ENCODE measurements around the gene BTRC.

DNA sequence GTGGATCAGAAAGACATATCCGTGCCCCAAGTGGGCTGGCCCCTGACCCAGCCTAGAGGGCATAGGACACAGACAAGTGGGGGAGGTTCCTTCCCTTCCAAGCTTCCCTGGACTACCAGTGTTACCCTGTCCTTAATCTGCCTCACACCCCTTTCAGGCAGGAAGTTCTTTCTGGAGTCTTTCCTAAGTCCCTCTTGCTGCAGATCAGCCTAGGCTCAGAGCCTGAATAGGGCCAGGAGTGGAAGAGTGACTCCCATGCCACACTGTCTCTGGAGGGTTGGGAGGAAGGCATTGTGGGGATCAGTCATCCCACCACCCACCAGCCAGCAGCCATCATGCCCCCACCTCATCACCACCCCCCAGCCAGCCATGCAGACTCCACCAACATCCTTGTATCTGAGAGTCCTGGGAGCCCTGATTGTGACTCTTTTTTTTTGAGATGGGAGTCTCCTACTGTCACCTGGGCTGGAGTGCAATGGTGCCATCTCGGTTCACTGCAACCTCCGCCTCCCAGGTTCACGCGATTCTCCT is 211.5 kb downstream of the BTRC start:
- TF ChIP-seq, protein P1, sequence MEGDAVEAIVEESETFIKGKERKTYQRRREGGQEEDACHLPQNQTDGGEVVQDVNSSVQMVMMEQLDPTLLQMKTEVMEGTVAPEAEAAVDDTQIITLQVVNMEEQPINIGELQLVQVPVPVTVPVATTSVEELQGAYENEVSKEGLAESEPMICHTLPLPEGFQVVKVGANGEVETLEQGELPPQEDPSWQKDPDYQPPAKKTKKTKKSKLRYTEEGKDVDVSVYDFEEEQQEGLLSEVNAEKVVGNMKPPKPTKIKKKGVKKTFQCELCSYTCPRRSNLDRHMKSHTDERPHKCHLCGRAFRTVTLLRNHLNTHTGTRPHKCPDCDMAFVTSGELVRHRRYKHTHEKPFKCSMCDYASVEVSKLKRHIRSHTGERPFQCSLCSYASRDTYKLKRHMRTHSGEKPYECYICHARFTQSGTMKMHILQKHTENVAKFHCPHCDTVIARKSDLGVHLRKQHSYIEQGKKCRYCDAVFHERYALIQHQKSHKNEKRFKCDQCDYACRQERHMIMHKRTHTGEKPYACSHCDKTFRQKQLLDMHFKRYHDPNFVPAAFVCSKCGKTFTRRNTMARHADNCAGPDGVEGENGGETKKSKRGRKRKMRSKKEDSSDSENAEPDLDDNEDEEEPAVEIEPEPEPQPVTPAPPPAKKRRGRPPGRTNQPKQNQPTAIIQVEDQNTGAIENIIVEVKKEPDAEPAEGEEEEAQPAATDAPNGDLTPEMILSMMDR (IDR thresholded peaks at IDR 0.05) = no peak
- TF ChIP-seq POLR2A (IDR thresholded peaks at IDR 0.05) = no peak

All from right lobe of liver (tissue), 4 donors.